Measurements from ENCODE around the gene PEMT. TPM values are rescaled to one million over a fixed set of nuclear protein-coding genes. Genes with fewer than 3 reads are reported as not detected.

The PEMT gene
- total and polyA plus RNA-seq, 9 of the 15 experiments (the other 6 are each of a cell fraction or from before 2014, with no cell fraction given) = 1.4 to 36.4 (median 13.6) TPM

GRCh38 chr17:17591355-17592298, at the start of gene PEMT (continued):
- peak; percentile 95 to 98 for TF ChIP-seq MNT (conservative IDR thresholded peaks at IDR 0.05)
- no peak for TF ChIP-seq HDGF (IDR thresholded peaks at IDR 0.05)
- TF ChIP-seq BRD9 (IDR thresholded peaks at IDR 0.05; ENCODE audit: low read depth, partially characterized antibody) = no peak
- no peak for TF ChIP-seq MYBL2 (IDR thresholded peaks at IDR 0.05; ENCODE audit: low read depth)
- TF ChIP-seq MYBL2 (CRISPR knock-in tag; IDR thresholded peaks at IDR 0.05; ENCODE audit: borderline replicate concordance) = no peak
- TF ChIP-seq CHD7 (IDR thresholded peaks at IDR 0.05; ENCODE audit: low read depth, low read length) = no peak
- TF ChIP-seq ZFX (CRISPR knock-in tag; IDR thresholded peaks at IDR 0.05) = peak; percentile 94
- TF ChIP-seq ATF4 (CRISPR knock-in tag; IDR thresholded peaks at IDR 0.05) = no peak; the same call in 1 of the 2 replicates
- no peak for TF ChIP-seq ZNF146 (CRISPR knock-in tag; IDR thresholded peaks at IDR 0.05; ENCODE audit: unreplicated experiment)
- peak; percentile 5; the same call in 1 of the 2 replicates for TF ChIP-seq USF2 (CRISPR knock-in tag; IDR thresholded peaks at IDR 0.05)

Measured in K562 (cell line).